ENCODE data around the gene HMGN2.

HMGN2 gene
- total RNA-seq = 154 to 194 (median 157) reads per million in 3 experiments

DNA sequence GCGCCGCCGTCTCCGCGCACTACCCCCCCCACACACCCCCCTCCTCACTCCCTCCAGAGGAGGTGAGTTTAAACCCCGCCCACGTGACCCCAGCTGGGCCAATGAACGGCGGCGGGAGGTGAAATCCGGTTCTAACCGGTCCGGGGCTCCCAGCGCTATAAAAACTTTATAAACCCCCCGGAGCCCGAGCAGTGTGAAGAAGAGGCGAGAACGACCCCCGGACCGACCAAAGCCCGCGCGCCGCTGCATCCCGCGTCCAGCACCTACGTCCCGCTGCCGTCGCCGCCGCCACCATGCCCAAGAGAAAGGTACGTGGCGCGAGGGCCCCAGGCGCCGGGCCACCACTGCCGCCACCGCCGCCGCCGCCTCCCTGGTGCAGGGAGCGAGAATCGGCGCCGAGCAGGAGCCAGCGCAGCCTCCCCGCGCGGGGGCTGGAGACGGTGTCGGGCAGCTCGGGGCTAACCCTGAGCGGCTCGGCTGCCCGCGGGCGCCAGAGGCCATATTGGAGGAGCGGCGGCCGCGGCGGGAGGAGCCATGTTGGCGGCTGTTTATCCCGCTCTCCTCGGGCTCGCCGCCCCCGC lies at the start of gene HMGN2:
Gene HMGN2, plus strand, starts transcription at position 121 of the 581 bp plus-strand sequence. Its CDS starts 173 bp downstream, at position 294.
- peak; percentile 85 for DNase-seq

DNA sequence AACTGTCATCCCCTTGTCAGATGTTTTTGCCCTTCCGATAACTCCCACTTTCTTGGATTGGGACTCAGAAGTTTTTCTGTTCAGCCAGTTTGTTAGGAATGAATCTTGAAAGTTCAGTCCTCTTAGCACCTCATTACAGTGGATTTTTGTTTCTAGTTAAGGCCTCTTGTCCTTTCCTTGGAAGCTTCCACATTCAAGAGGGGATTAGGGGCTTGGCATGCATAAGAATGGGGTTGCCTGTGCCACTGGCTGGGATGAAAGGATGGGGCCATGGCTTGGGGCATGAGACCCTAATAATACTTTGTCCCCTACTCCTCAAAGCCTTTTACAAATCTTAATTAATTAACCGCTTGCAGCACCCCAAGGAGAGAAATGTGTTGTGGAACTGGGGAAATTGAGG lies 42.5 kb upstream of the HMGN2 start:
- no peak for DNase-seq

DNA sequence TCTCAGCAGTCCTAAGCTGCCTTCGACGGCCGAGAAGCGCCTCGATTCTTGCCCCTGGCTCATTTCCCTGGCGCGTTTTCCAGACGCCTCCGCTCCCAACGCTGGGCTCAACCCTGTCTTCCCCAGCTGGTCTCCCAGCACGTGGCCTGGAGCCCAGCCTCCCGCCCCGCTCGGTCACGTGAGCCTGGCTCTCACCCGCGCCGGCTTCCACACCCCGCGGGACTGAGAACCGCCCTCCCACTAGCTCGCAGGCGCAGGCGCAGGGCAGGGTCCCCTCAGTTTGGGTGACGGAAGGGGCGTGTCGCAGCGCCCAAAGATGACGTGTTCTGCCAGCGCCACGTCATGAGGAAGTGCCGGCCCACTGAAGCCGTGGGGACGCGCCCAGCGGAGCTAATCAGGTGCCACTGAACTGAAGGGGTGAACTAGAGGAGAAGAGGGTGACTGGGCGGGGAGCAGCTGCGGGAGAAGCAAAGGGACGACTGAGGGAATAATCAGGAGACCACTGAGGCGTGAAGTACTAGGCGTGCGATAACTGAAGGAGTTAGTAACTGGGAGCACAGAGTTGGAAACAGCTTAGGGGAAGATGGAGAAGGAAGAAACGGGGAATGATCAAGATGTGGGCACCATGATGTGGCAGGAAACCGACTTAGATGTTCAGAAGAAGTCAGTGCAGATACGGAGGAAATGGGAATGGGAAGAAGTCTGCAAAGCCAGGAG lies 40.1 kb upstream of the HMGN2 start, which contains the start of gene DHDDS:
Gene DHDDS, plus strand, starts transcription at position 343 of the 717 bp plus-strand sequence. CDS start 625 bp downstream, outside the sequence.
- DNase-seq = peak; percentile 97

DNA sequence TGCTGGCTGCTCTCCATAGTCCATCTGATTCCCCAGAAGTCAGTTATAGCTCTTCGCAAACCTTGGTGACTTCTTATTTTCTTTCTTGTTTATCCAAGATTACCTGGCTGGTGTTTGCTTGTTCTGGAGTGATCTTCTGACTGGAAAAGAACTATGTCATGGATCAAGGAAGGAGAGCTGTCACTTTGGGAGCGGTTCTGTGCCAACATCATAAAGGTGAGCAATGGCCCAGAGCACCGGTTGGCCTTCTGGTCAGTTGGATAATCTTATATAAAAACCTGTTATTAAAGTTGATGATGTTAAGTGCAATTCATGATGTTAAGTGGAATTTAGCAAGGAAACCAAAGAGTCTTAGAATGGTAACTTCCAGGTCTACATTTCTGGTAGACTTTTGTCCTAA lies 39.4 kb upstream of the HMGN2 start:
- DNase-seq = no peak

DNA sequence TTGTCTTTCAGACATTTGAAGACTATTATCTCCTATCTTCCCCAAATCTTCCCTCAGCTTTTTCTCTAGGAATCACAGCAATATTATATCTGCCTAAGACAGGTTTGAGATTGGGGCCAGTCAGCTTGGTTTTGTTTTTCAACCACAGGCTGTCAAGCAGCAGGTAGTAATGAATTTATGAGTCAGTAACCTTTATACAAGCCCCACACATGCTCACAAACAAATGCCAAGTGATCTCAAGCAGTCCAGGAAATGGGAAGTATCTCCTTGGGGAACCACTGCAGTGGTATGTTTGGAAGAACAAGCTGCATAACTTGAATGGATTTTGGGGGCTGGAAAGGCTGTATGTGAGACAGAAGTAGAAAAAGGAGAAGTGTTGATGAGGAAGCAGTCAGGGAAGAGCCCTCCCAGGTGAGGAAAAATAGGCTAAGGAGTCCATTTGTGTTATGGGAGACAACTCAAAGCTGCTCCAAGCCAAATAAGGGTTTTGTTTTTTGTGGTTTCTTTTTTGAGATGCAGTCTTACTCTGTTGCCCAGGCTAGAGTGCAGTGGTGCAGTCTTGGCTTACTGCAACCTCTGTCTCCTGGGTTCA lies 38.0 kb upstream of the HMGN2 start:
- no peak for DNase-seq

DNA sequence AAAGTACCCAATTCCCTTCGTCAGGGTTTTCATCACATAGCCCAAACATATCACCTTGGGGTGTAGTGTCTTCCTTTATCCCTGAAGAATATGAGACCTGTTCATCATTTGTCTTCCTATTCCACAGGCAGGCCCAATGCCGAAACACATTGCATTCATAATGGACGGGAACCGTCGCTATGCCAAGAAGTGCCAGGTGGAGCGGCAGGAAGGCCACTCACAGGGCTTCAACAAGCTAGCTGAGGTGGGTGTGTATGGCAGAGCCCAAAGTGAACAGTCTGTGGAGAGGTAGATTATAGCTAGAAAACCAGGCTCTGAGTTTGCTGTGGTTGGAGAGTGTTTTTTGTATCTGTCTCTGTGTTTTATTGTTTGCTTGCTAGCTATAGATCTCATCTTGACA lies 34.2 kb upstream of the HMGN2 start:
- DNase-seq = no peak

DNA sequence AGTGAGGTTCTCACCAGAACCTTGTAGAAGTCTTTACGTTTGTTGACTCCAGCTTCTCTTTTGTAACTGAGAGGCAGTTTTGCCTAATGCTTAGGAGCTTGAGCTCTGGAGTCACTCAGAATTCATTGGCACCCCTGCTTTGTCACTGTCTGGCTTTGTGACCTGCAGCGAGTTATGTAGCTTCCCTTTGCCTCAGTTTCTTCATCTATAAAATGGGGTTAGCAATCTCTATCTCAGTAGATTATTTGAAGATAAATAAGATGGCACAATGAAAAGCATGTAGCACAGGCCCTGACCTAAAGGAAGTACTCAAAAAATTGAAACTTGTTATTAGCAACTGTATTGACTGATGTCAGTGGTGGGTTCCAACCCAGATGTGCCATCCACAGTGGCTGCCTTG lies 32.0 kb upstream of the HMGN2 start:
- no peak for DNase-seq

DNA sequence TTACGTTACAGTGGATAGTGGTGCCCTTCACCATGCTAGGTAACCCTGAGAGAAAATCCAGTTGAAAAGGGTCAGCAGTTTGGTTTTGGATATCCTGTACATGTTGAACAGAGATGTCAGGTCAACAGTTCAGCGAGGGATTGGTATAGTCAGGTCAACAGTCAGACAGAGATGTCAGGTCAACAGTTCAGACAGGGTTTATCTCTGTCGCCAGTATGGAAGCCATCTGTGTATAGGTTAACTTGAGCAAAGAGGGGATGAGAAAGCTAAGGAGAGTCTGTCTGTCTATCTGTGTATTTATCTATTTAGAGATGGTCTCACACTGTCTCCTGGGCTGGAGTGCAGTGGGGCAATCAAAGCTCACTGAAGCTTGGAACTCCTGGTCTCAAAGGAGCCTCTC lies 22.4 kb upstream of the HMGN2 start:
- no peak for DNase-seq

DNA sequence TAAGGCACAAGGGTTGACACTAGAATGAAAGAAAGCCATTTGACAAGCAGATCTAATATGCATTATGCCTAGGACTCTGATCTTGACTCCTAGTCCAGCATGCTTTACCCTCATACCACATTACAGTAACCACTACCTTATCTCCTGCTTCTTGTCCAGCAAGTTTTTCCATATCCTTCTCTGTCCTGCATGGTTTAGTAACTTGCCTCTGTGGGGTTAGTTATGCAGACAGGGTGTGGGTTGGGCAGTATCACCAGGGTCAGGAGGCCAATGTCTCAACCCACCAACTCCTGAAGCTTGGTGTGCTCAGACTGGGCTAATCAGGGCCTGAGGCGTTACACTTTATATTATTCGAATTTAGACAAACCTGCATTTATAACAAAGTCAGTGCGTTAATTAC lies 21.3 kb upstream of the HMGN2 start:
- no peak for DNase-seq

DNA sequence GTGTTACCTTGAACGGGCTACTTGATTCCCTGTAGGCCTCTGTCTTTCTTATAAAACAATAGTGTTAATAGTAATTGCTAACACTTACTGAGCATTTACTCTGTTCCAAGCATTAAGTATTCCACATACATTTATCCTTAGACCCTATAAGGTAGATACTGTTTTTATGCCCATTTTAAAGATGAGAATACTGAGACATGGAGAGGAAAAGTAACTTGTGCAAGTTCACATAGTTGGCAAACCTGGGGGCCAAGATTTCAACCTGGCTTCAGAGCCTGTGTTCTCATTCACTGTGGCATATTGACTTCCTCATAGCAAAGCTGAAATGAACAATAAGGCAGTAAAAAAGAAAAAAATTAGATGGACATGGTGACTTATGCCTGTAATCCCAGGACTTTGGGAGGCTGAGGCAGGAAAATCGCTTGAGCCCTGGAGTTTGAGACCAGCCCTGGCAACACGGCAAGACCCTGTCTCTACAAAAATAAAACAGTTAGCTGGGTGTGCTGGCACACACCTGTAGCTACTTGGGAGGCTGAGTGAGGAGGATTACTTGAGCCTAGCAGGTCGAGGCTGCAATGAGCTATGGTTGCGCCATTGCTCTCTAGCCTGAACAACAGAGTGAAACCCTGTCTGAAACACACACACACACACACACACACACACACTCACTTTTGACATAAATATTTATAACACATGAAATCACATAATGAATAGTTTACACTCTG lies 19.6 kb upstream of the HMGN2 start:
- no peak for DNase-seq

DNA sequence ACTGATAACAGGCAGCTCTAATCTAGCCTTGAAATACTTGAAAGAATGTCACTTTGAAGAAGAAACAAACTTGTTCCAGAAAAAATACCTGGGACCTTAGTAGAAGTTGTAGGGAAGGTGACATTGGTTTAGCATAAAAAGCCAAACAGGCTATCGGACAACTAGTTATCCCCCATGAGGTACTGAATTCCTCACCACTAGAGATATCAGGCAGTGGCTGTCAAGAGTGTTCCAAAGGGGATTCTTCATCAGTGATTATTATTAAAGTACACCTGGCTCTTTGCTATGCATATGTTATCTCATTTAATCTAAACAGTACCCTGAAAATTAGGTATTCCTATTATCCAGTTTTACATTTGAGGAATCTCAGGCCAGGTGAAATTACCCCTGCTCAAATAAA lies 13.1 kb upstream of the HMGN2 start:
- no peak for DNase-seq

DNA sequence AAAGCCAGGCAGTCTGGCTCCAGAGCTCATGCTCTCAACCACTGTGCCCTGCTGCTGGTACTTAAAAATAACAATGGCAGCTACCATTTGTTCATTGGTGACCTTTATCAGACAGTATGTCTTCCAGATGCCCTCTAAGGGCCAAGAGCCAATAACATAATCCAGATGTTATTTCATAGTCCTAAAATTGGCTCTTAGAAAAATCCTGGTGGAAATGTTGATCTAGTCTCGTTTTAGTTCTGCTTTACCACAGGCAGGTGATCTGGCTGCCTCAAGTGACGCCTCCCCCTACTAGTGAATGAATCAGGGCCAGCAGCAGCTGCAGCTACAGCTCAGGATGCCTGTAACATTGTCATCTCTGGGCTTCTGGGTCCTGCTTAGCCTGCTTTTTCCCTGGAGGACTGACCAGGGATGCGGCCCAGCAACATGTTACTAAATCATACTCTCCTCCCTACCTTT lies 12.6 kb upstream of the HMGN2 start:
- no peak for DNase-seq

DNA sequence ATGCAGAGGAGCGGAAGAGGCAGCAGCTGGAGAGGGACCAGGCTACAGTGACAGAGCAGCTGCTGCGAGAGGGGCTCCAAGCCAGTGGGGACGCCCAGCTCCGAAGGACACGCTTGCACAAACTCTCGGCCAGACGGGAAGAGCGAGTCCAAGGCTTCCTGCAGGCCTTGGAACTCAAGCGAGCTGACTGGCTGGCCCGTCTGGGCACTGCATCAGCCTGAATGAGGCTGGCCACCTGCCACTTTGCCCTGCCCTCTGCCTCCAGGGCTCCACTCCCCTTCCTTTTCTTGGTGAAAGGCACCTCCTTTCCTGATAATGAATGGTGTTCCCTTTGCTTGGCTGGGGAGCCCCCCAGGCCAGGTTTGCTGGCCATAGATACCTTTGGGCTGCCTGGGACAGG lies 3.3 kb upstream of the HMGN2 start:
- no peak for DNase-seq

DNA sequence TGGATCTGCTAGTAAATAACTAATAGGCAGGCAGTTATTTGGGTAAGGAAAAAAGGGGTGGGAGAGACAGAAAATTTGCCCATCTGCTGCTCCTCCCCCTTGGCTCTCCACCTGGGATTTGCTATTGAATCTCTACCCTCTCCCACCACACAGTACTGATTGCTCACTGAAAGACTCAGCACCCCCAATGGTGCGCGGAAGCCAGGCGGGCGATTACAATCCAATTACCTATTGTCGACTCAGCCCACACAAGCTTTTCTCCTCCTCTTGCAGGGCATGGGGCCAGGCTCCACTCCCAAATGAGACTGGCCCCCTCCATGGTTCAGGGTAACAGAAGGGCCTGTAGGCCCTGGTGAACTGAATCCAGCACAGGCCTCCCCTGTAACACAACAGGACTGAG lies 2.7 kb upstream of the HMGN2 start:
- DNase-seq = no peak

DNA sequence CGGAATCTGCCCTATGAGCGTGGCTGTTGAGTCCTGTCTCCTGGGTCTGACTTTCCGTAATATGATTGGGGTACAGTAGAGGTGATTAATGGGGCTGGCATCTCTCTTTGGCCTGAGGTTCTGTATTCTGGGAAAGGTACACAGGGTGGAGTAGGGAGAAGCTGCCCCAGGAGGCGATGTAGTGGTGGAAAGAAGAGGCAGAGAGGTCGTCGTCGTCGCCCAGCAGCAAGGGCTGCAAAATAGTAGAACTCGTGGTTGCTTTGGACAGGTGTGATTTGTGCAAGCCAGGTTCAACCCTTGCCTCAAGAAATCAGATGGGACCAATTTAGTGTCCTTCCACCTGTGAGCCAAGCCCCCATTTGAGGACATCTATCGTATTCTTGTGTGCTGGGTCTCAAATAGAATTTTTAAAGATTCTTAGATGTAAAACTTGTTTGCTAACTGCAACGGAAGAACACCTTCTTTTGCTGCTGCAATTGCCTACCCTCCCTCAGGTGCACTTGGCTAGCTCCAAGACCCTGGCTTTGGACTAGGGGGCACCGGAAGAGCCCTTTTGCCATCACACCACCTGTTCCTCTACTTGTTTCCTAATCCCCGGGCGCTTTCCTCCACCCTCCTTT lies 1.3 kb upstream of the HMGN2 start:
- no peak for DNase-seq

DNA sequence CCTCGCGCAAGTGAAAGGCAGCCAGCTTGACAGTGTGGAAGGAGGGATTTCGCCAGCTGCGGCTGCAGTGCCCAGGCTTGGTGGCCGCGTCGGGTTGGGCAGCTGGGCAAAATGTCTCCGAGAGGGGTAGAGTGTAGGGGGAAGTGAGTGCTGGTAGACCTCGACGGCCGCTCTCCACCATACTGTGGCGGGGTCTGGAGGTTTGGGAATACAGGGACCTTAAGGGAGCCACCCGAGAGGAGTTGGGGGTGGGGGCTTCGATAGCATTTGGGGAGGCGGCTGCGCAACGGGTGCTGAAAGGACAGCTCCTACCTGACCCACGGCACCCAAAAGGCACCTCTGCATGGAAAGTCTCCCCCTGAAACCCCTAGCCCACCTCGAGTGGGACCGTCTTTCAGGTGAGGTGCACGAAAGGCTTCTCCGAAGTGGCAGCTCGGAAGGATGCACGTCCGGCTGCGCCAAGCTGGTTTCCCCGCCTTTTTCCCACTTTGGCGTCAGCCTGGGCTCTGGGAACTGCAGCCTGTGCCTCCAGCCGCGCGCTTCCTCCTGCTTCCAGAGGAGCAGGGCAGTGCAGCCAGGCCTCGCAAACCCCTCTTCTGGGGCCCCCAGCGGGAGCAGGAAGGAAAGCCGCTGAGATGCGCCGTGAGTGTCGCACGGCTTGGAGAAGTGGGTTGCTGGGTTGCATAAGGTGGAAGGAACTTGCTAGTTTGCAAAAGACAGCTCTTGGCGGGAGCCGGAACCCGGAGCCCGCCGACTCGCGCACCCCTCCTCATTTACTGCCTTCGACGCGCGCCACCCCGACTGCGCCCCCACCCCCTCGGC lies 531 bp upstream of the HMGN2 start:
- no peak for DNase-seq

DNA sequence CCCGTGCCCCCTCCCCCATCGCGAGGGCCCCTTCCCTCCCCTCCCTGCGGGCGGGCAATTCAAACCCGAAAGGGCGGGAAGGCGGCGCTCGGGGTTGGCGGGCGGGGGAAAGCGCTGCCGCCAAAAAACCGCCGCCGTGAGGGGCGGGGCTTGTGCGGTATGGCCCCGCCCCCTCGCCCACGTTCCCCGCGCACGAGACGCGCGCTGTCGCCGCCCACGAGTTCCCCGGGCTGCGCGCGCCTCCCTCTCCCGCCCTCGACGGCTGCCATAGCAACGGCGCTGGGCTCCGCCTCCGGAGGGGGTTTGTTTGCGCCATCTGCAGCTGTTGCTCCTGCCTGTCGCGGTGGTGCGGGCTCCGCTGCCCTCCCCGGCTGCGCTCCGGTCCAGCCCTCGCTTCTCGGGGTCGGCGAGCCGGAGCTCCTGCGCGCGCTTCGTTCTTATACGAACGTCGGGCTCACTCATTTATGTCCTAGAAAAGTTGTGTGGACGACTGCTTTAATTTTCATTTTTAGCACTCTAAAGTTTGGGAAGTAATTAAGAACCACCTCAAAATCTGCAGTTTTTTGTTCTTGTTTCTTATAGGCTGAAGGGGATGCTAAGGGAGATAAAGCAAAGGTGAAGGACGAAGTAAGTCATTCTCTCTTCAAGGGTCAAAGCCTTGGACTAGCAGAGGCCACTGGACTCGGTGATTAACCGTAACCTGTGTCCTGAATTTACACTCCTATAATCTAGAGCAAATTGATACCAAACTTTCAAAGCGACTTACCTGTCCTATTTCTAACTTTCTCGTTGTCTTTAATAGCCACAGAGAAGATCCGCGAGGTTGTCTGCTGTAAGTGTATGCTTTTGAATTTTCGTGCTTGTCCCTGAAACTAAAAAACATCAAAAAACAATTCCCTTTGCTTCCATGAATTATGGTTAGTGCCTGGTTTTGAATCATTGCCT lies 933 bp downstream of the HMGN2 start:
- peak; percentile 94 for DNase-seq

DNA sequence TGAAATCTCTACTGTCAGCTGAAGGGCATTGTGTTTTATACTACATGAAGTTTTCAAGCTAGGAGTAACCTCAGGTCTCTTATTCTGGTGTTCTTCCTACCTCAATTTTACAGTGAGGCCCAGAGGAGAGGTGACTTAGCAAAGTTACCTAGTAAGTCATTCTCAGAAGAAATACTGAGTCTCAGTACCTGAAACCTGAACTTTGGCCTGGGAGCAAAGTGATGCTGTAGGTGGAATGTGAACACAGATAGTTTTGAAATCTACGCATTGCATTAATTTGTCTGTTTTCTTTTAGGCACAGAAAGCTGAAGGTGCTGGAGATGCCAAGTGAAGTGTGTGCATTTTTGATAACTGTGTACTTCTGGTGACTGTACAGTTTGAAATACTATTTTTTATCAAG lies 2.6 kb downstream of the HMGN2 start:
- no peak for DNase-seq

DNA sequence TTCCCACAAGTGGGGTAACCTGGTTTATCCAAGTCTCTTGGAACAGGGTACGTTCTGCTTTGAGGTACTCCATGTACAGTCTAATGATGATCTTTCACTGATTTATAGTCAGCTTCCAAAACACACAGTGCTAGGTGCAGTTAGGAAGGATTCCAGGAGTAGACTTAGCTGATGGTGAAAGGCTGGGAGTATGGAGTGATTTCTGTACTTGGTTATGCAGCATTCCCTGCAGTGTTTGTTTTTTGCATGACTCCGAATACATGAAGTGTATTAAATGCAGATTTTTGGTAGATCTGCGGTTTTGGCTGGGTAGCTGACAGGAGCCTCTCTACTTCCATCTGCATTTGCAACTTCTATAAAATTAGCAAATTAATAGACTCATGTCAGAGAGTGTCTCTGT lies 3.7 kb downstream of the HMGN2 start:
- no peak for DNase-seq

DNA sequence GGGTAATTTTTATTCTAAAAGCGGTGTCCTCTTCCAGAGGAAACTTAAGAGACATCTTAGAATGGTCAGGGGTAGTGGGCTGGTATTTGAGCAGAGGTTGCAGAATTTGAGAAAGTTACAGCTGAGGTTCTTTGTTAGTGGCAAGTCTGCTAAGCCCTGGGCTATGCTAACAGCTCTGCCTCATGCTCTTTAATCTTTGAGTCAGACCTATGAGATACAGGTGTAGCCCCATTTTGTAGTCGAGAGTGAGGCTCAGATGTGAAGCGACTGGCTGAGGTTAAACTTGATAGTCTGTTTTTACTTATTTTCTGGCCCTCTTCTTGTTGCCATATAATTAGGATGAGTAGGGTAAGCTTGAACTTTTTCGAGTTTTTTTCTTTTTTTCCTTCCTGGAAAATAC lies 4.7 kb downstream of the HMGN2 start:
- no peak for DNase-seq
